K562 (cell line): ENCODE results near the gene SELPLG.

Experiments used
- FOS ChIP-seq: IDR thresholded peaks from 3 replicates; pipeline ENCODE4 v1.6.1; 2011; ENCODE audit not compliant: insufficient read length; ENCODE audit errors: extremely low read depth
- NCOA4 ChIP-seq: fragments of 450-650 bp; IDR thresholded peaks from 2 replicates; pipeline ENCODE4 v1.6.1; 2018; ENCODE audit warnings: mild to moderate bottlenecking; ENCODE audit not compliant: partially characterized antibody
- SMC3 ChIP-seq: conservative IDR thresholded peaks from 2 replicates; pipeline ENCODE4 v1.6.1; 2011; ENCODE audit warnings: low read depth, low read length, improper control_type of control experiment; ENCODE audit not compliant: insufficient read depth
- TCF3 ChIP-seq: sonication (generic); formaldehyde crosslinking; IDR thresholded peaks from 2 replicates; pipeline ENCODE4 v1.4.0; 2020; ENCODE audit warnings: mild to moderate bottlenecking, missing genetic modification reagents
- ZNF140 ChIP-seq: fragments of 250-450 bp; sonication (Bioruptor Pico); IDR thresholded peaks from 2 replicates; pipeline ENCODE4 v1.8.0; 2021; ENCODE audit warnings: moderate library complexity, mild to moderate bottlenecking, inconsistent platforms
- TF ChIP-seq, protein P1 (sequence below): sonication (generic); formaldehyde crosslinking; IDR thresholded peaks from 2 replicates; pipeline ENCODE4 v1.8.0; 2023; ENCODE audit warnings: missing genetic modification reagents, mild to moderate bottlenecking, borderline replicate concordance
- TF ChIP-seq, protein P2 (sequence below), 3 experiments: IDR thresholded peaks in 2 of 3; conservative IDR thresholded peaks in 1 of 3; 2 replicates each; pipeline ENCODE4 v1.5.1; 2011 to 2012; ENCODE audit warnings: low read length in 3 of 3, mild to moderate bottlenecking in 3 of 3, control low read depth in 2 of 3, improper control_type of control experiment in 1 of 3, inconsistent platforms in 1 of 3, low read depth in 1 of 3, mixed read lengths in 1 of 3, moderate library complexity in 1 of 3; ENCODE audit not compliant: insufficient read depth in 2 of 3

DNA sequence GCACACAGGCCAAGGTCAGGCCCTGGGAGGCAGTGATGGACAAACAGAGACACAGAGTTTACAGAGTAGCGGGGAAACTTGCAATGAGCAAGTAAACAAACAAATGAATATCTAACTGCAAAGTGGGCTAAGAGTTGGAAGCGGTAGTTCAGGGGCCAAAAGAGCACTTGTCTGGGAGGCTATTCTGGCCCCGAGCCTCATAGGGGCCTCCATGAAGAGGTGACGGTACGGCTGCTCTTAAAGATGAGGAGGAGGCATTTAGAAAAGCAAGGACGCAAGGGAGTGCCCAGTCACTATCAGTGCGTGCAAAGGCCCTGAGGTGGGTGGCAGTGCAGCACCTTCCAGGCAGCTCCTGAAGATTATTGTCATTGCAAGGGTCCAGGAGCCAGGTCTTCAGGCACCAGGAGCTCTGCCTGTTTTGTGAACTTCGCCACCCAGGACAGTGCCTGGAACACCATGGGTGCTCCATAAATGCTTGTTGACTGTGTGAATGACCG lies 31.4 kb downstream of the SELPLG start:
- no peak for TF ChIP-seq FOS
- TF ChIP-seq, protein P1, sequence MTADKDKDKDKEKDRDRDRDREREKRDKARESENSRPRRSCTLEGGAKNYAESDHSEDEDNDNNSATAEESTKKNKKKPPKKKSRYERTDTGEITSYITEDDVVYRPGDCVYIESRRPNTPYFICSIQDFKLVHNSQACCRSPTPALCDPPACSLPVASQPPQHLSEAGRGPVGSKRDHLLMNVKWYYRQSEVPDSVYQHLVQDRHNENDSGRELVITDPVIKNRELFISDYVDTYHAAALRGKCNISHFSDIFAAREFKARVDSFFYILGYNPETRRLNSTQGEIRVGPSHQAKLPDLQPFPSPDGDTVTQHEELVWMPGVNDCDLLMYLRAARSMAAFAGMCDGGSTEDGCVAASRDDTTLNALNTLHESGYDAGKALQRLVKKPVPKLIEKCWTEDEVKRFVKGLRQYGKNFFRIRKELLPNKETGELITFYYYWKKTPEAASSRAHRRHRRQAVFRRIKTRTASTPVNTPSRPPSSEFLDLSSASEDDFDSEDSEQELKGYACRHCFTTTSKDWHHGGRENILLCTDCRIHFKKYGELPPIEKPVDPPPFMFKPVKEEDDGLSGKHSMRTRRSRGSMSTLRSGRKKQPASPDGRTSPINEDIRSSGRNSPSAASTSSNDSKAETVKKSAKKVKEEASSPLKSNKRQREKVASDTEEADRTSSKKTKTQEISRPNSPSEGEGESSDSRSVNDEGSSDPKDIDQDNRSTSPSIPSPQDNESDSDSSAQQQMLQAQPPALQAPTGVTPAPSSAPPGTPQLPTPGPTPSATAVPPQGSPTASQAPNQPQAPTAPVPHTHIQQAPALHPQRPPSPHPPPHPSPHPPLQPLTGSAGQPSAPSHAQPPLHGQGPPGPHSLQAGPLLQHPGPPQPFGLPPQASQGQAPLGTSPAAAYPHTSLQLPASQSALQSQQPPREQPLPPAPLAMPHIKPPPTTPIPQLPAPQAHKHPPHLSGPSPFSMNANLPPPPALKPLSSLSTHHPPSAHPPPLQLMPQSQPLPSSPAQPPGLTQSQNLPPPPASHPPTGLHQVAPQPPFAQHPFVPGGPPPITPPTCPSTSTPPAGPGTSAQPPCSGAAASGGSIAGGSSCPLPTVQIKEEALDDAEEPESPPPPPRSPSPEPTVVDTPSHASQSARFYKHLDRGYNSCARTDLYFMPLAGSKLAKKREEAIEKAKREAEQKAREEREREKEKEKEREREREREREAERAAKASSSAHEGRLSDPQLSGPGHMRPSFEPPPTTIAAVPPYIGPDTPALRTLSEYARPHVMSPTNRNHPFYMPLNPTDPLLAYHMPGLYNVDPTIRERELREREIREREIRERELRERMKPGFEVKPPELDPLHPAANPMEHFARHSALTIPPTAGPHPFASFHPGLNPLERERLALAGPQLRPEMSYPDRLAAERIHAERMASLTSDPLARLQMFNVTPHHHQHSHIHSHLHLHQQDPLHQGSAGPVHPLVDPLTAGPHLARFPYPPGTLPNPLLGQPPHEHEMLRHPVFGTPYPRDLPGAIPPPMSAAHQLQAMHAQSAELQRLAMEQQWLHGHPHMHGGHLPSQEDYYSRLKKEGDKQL: no peak
- TF ChIP-seq NCOA4: no peak
- TF ChIP-seq TCF3 (CRISPR knock-in tag): no peak
- TF ChIP-seq, protein P2, sequence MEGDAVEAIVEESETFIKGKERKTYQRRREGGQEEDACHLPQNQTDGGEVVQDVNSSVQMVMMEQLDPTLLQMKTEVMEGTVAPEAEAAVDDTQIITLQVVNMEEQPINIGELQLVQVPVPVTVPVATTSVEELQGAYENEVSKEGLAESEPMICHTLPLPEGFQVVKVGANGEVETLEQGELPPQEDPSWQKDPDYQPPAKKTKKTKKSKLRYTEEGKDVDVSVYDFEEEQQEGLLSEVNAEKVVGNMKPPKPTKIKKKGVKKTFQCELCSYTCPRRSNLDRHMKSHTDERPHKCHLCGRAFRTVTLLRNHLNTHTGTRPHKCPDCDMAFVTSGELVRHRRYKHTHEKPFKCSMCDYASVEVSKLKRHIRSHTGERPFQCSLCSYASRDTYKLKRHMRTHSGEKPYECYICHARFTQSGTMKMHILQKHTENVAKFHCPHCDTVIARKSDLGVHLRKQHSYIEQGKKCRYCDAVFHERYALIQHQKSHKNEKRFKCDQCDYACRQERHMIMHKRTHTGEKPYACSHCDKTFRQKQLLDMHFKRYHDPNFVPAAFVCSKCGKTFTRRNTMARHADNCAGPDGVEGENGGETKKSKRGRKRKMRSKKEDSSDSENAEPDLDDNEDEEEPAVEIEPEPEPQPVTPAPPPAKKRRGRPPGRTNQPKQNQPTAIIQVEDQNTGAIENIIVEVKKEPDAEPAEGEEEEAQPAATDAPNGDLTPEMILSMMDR (IDR thresholded peaks at IDR 0.05 in 2 of 3, conservative IDR thresholded peaks at IDR 0.05 in 1 of 3; ENCODE audit: insufficient read depth in 2 of 3, low read depth in 1 of 3, low read length in 3 of 3): no peak
- TF ChIP-seq SMC3: no peak
- no peak for TF ChIP-seq ZNF140 (CRISPR knock-in tag)
